ENCODE measurements around the gene OVOL2. TPM values are rescaled to one million over a fixed set of nuclear protein-coding genes. Genes with fewer than 3 reads are reported as not detected.

OVOL2 gene
- total RNA-seq, 3 donors from 2014 or later (not counting 1 experiment from before 2014, with no cell fraction given), result not detected

DNA sequence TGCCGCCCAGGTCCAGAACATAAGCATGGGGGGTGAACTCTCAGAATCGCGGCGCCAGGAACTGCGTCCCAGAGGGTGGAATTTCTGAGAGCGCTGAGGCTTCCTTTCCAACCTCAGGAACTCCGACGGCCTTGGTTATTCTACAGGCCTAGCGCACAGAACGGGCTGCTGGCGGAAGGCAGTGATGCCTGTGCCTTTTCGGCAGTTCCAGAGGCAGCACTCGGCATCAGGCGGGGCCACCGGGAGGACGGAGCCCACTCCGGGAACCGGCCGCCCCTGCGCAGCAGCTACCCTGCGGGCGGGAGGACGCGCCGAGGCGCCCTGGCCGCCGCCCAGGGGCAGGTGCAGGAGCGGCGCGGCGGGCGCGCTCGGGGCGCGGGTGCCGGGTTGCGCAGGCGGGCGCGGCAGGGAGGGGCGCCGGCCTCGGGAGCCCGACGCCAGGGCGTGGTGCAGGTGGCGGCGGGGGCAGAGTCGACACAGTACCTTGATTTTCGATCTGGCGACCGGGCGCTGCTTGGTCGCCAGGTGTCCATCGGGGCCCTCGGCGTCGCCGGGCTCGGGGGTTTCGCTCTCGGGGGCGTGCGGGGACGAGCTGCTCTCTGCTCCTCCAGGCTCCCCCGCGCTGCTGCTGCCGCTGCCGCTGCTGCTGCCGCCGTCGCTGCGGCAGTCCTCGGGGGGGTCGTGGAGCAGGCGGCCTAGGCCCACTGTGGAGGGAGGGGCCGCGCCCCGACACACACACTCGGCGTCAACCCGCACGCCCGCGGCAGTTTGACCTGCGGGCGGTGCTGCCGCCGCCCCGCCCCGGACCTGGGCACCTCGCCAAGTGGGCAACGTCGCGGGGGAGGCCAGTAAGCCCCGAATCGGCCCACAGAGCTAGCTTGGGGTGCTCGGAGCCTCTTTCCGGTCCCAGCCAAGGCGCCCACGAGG, 1.3 kb downstream of the OVOL2 start:
- H3K27me3 Mint-ChIP-seq (ENCODE audit: low read depth in 2 of 2), result peaks cover 44 to 60% of the 10 kb centered on the region in 2 donors
- H3K36me3 Mint-ChIP-seq, result peaks cover 6% of the 10 kb centered on the region
- H3K27ac Mint-ChIP-seq, result no peak overlapping the region
- Histone ChIP-seq H3K27ac (ENCODE audit: low read length) (no peak overlapping the region), H3K36me3 (ENCODE audit: control insufficient read depth, insufficient read depth, low read length) (no peaks in the 10 kb centered on the region), H3K9me3 (ENCODE audit: control insufficient read depth, insufficient read depth, low read length) (no peaks in the 10 kb centered on the region), H3K27me3 (ENCODE audit: control insufficient read depth, insufficient read depth, low read length) (peaks cover 34% of the 10 kb centered on the region), H3K4me3 (ENCODE audit: low read length) (no peak overlapping the region), H3K4me1 (ENCODE audit: control insufficient read depth, insufficient read depth, low read length) (peaks cover 15% of the 10 kb centered on the region)
- H3K4me3 Mint-ChIP-seq, result peak overlapping the region; percentile 67
- TF ChIP-seq, protein P1, sequence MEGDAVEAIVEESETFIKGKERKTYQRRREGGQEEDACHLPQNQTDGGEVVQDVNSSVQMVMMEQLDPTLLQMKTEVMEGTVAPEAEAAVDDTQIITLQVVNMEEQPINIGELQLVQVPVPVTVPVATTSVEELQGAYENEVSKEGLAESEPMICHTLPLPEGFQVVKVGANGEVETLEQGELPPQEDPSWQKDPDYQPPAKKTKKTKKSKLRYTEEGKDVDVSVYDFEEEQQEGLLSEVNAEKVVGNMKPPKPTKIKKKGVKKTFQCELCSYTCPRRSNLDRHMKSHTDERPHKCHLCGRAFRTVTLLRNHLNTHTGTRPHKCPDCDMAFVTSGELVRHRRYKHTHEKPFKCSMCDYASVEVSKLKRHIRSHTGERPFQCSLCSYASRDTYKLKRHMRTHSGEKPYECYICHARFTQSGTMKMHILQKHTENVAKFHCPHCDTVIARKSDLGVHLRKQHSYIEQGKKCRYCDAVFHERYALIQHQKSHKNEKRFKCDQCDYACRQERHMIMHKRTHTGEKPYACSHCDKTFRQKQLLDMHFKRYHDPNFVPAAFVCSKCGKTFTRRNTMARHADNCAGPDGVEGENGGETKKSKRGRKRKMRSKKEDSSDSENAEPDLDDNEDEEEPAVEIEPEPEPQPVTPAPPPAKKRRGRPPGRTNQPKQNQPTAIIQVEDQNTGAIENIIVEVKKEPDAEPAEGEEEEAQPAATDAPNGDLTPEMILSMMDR (IDR thresholded peaks at IDR 0.05), result no peak
- H3K4me1 Mint-ChIP-seq, result no peaks in the 10 kb centered on the region
- no peaks in the 10 kb centered on the region for H3K9me3 Mint-ChIP-seq
- DNase-seq, result no peak
- no peak for ATAC-seq
- 1% methylated on average over 103 of the region's 103 CpGs for WGBS (ENCODE audit: insufficient coverage)
- intact Hi-C loops (cut with micrococcal nuclease), result no loop called here

DNA sequence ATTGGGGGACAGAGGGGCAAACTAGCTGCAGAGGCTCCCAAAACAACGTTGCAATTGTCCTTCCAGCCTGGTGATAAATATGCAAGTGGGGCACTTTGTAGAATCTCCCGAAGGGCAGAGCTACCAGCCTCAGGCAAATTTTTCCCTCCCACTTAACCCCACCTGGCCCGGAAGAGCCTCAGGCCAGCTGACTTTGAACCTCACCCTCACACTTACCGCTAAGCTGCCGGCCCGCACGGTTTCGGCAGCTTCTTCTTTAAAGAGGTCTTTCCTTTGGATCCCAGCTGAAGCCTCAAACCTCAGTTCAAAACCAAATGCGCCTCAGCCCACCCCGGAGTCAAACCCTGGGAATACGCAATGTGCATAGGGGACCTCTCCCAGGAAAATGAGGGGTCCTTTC, 2.5 kb downstream of the OVOL2 start:
- H3K9me3 Mint-ChIP-seq, result no peaks in the 10 kb centered on the region
- no peak overlapping the region for H3K4me3 Mint-ChIP-seq
- H3K27me3 Mint-ChIP-seq (ENCODE audit: low read depth in 2 of 2), result peaks cover 48 to 57% of the 10 kb centered on the region in 2 donors
- H3K27ac Mint-ChIP-seq, result no peak overlapping the region
- Histone ChIP-seq H3K4me3 (ENCODE audit: low read length) (no peak overlapping the region), H3K27me3 (ENCODE audit: control insufficient read depth, insufficient read depth, low read length) (peaks cover 31% of the 10 kb centered on the region), H3K27ac (ENCODE audit: low read length) (no peak overlapping the region), H3K9me3 (ENCODE audit: control insufficient read depth, insufficient read depth, low read length) (no peaks in the 10 kb centered on the region), H3K4me1 (ENCODE audit: control insufficient read depth, insufficient read depth, low read length) (peaks cover 15% of the 10 kb centered on the region), H3K36me3 (ENCODE audit: control insufficient read depth, insufficient read depth, low read length) (no peaks in the 10 kb centered on the region)
- TF ChIP-seq, protein P1 (IDR thresholded peaks at IDR 0.05), result no peak
- no peaks in the 10 kb centered on the region for H3K4me1 Mint-ChIP-seq
- WGBS (ENCODE audit: insufficient coverage), result 16% methylated on average over 11 of the region's 11 CpGs
- DNase-seq (no peak), ATAC-seq (no peak)
- intact Hi-C loops (cut with micrococcal nuclease), result no loop called here
- H3K36me3 Mint-ChIP-seq, result peaks cover 6% of the 10 kb centered on the region

DNA sequence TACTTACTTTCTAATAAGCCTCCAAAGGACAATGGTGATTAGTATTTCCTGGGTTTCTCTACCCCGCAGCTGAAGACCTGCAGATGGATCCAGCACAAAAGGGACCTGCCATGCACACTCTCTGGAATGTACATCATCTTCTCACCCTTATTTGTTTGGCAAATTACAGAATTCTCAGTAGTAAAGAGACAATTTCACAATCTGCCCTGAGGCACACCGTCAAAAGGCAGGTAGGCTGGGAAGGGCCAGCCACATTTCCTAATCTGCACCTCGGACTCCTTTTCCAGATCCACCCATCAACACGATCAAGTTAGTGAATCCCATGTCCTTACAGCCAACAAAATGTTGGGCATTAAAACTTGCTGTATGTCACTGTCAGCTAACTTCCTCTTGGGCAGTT, 4.9 kb downstream of the OVOL2 start:
- ATAC-seq, result no peak
- H3K27ac ChIP-seq (ENCODE audit: low read length), result no peak overlapping the region
- intact Hi-C loops (cut with micrococcal nuclease), result no loop called here
- Mint-ChIP-seq H3K36me3 (no peaks in the 10 kb centered on the region), H3K4me3 (no peak overlapping the region), H3K4me1 (no peaks in the 10 kb centered on the region), H3K27ac (no peak overlapping the region), H3K27me3 (ENCODE audit: low read depth in 2 of 2) (peaks cover 37 to 38% of the 10 kb centered on the region in 2 donors), H3K9me3 (no peaks in the 10 kb centered on the region)
- H3K27me3 ChIP-seq (ENCODE audit: control insufficient read depth, insufficient read depth, low read length), result peaks cover 16% of the 10 kb centered on the region
- peaks cover 15% of the 10 kb centered on the region for H3K4me1 ChIP-seq (ENCODE audit: control insufficient read depth, insufficient read depth, low read length)
- no peak for DNase-seq
- 82% methylated on average over 4 of the region's 4 CpGs for WGBS (ENCODE audit: insufficient coverage)
- no peaks in the 10 kb centered on the region for H3K9me3 ChIP-seq (ENCODE audit: control insufficient read depth, insufficient read depth, low read length)
- TF ChIP-seq, protein P1 (IDR thresholded peaks at IDR 0.05), result no peak
- H3K4me3 ChIP-seq (ENCODE audit: low read length), result no peak overlapping the region
- no peaks in the 10 kb centered on the region for H3K36me3 ChIP-seq (ENCODE audit: control insufficient read depth, insufficient read depth, low read length)
